Measurements from ENCODE around the gene KRTAP21-1. TPM values are rescaled to one million over a fixed set of nuclear protein-coding genes. Genes with fewer than 3 reads are reported as not detected.

The KRTAP21-1 gene
- total and polyA plus RNA-seq, 9 of the 15 experiments (the other 6 are each of a cell fraction or from before 2014, with no cell fraction given), result not detected

DNA sequence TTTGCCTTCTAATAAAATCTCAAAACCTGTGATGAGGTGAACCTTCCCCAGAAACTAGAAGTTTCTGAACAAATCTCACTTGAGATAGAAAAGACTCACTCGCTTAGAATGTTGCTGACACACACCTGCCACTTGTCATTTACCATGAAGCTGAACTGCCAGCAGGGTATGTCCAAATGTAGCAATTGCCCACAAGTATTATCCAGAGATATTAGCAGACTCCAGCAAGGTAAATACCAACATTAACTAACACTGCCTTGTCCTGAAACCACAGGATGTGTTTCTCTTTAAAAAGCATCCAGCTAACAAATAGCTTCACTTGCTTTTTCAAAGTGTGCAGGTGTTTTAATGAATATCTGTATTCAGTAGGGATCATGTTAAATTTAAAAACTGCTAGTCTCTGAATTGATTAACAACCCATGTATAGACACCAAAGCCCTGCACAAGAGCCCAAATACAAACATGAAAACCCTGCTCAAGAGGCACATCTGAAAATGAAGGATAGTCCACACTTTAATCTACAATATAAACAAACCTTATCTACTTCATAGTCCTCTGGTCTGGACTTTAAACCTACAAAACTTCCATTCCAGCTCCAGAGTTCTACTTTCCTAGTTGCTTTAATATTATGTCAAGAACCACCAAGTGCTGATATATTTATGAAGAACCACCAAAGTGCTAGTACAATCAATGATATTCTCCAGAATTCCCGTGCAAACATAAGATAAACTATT is 38.5 kb upstream of the KRTAP21-1 start:
- no TSS peak for BruUV-seq (replicated peaks)
- CTCF ChIA-PET (ENCODE audit: low intra/inter-chr PET ratio), result no interaction called here
- no peak overlapping the region for H3K27ac ChIP-seq (ENCODE audit: extremely low read depth, low read depth, low read length)
- in situ Hi-C loops (cut with MboI), result no loop called here
- POLR2A ChIA-PET, result no interaction called here
- no peaks in the 10 kb centered on the region for H4K20me1 ChIP-seq (replicated peaks; ENCODE audit: control insufficient read depth, insufficient read depth, low read length)
- FAIRE-seq, result no peak
- H3K4me3 ChIP-seq, result no peak overlapping the region
- ATAC-seq, result no peak
- no peak for DNase-seq (ENCODE audit: extremely low read depth in 1 of 4, low spot score in 3 of 4)
- intact Hi-C loops (cut with micrococcal nuclease), result no loop called here
- no peaks in the 10 kb centered on the region; the same call in 1 of the 2 replicates for H3K9me3 ChIP-seq (replicated peaks; ENCODE audit: control insufficient read depth, insufficient read depth, low read depth, low read length)
- H3K79me2 ChIP-seq (ENCODE audit: control insufficient read depth, insufficient read depth, low read length), result no peaks in the 10 kb centered on the region
- H2AFZ ChIP-seq (ENCODE audit: low read depth, low read length), result no peak overlapping the region
- H3K36me3 ChIP-seq (ENCODE audit: control insufficient read depth, insufficient read depth, low read length), result no peaks in the 10 kb centered on the region
- no peak for TF ChIP-seq NBN (IDR thresholded peaks at IDR 0.05; ENCODE audit: low read depth)
- no peak for TF ChIP-seq CHD4 (IDR thresholded peaks at IDR 0.05; ENCODE audit: insufficient read depth, insufficient replicate concordance, low read depth, low read length, poor library complexity, severe bottlenecking)
- no peak for TF ChIP-seq ZKSCAN1 (IDR thresholded peaks at IDR 0.05; ENCODE audit: low read depth, low read length)
- H3K4me2 ChIP-seq (ENCODE audit: insufficient read depth, low read length), result no peak overlapping the region
- no peaks in the 10 kb centered on the region for H3K27me3 ChIP-seq (ENCODE audit: control insufficient read depth in 2 of 2, insufficient read depth in 2 of 2, low read length in 2 of 2)
- no peaks in the 10 kb centered on the region for H3K9me1 ChIP-seq (ENCODE audit: control insufficient read depth, insufficient read depth, low read length)
- H3K9ac ChIP-seq (ENCODE audit: insufficient read depth in 1 of 2, low read depth in 2 of 2, low read length in 2 of 2), result no peak overlapping the region
- WGBS (ENCODE audit: insufficient coverage, low coverage, missing lambda C conversion rate), result 0% methylated on average over 2 of the region's 2 CpGs
- no peaks in the 10 kb centered on the region for H3K4me1 ChIP-seq (replicated peaks in 1 of 2; ENCODE audit: control insufficient read depth in 2 of 2, insufficient read depth in 2 of 2, low read length in 2 of 2)

DNA sequence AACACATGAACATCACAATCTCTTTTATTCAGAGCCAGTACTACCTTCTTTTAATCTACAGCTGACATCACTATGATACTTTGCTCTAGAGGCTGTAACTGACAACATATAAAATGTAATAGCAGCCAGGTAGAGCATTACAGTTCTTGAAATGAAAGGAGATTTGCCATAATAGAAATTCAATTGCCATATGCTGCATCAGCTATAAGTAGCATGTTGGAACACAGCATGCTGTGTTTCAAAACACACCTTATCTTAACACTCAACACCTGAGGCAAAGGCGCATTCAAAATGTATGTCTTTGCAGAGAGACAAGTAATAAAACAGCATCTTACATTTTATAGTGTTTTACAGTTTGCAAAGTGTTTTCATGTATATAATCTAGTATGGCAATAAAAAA is 24.0 kb upstream of the KRTAP21-1 start:
- Histone ChIP-seq H4K20me1 (replicated peaks; ENCODE audit: control insufficient read depth, insufficient read depth, low read length) (no peaks in the 10 kb centered on the region), H3K9ac (ENCODE audit: insufficient read depth in 1 of 2, low read depth in 2 of 2, low read length in 2 of 2) (no peak overlapping the region), H3K4me2 (ENCODE audit: insufficient read depth, low read length) (no peak overlapping the region), H3K9me3 (replicated peaks; ENCODE audit: control insufficient read depth, insufficient read depth, low read depth, low read length) (no peaks in the 10 kb centered on the region; the same call in 1 of the 2 replicates), H3K4me1 (replicated peaks in 1 of 2; ENCODE audit: control insufficient read depth in 2 of 2, insufficient read depth in 2 of 2, low read length in 2 of 2) (no peaks in the 10 kb centered on the region), H2AFZ (ENCODE audit: low read depth, low read length) (no peak overlapping the region), H3K79me2 (ENCODE audit: control insufficient read depth, insufficient read depth, low read length) (no peaks in the 10 kb centered on the region), H3K36me3 (ENCODE audit: control insufficient read depth, insufficient read depth, low read length) (no peaks in the 10 kb centered on the region), H3K27me3 (ENCODE audit: control insufficient read depth in 2 of 2, insufficient read depth in 2 of 2, low read length in 2 of 2) (no peaks in the 10 kb centered on the region), H3K27ac (ENCODE audit: extremely low read depth, low read depth, low read length) (no peak overlapping the region), H3K9me1 (ENCODE audit: control insufficient read depth, insufficient read depth, low read length) (no peaks in the 10 kb centered on the region), H3K4me3 (no peak overlapping the region)
- FAIRE-seq (no peak), DNase-seq (ENCODE audit: extremely low read depth in 1 of 4, low spot score in 3 of 4) (no peak), ATAC-seq (no peak)
- no peak for TF ChIP-seq PYGO2 (tag; IDR thresholded peaks at IDR 0.05)
- no peak for TF ChIP-seq GTF2A2 (tag; IDR thresholded peaks at IDR 0.05)
- no peak for TF ChIP-seq ARHGAP35 (IDR thresholded peaks at IDR 0.05; ENCODE audit: partially characterized antibody)
- no peak for TF ChIP-seq KLF16 (IDR thresholded peaks at IDR 0.05)
- no peak for TF ChIP-seq SIN3A (IDR thresholded peaks at IDR 0.05; ENCODE audit: borderline replicate concordance in 2 of 2, control insufficient read depth in 1 of 2, low read depth in 2 of 2, low read length in 2 of 2)
- TF ChIP-seq ZBTB1 (CRISPR knock-in tag; IDR thresholded peaks at IDR 0.05; ENCODE audit: borderline replicate concordance, low read depth), result no peak
- no peak for TF ChIP-seq MTA3 (IDR thresholded peaks at IDR 0.05; ENCODE audit: borderline replicate concordance)
- no peak for TF ChIP-seq ZNF586 (CRISPR knock-in tag; conservative IDR thresholded peaks at IDR 0.05)
- WGBS (ENCODE audit: insufficient coverage, low coverage, missing lambda C conversion rate), result 0% methylated on average over 1 of the region's 1 CpG
- POLR2A ChIA-PET, result no interaction called here
- intact Hi-C loops (cut with micrococcal nuclease) (no loop called here), in situ Hi-C loops (cut with MboI) (no loop called here)
- CTCF ChIA-PET (ENCODE audit: low intra/inter-chr PET ratio), result no interaction called here
- no TSS peak for BruUV-seq (replicated peaks)
